ENCODE measurements around the gene UBALD2. TPM values are rescaled to one million over a fixed set of nuclear protein-coding genes. Genes with fewer than 3 reads are reported as not detected.
A peak's percentile ranks its signal among the peaks of the same experiment; 100 is the strongest.

Gene UBALD2
- total RNA-seq (2021; fragmentation: NEBNext Ultra II Directional; extraction: Animal tissue kit (Norgen Biotek cat#: 25700)) (22.6 and 25.6 TPM in 2 replicates), polyA plus RNA-seq (2011; rRNA removed) (17.8 and 26.8 TPM in 2 replicates), polyA minus RNA-seq (2011; rRNA and poly(A)+ RNA removed) (4.8 and 7.9 TPM in 2 replicates)
- 11.6 TPM for polyA plus RNA-seq (2011; cell fraction: cytosol; rRNA removed)
- 20.6 TPM for polyA plus RNA-seq (2011; cell fraction: nucleus; rRNA removed)
- polyA plus RNA-seq (2012, experiment 1 of 2): 6.2 to 22.1 TPM (median 14.0 TPM) in 4 replicates
- 27.4 TPM for polyA plus RNA-seq (2012, experiment 2 of 2)
- polyA plus RNA-seq (2013, experiment 1 of 2): 22.2 TPM
- polyA plus RNA-seq (2013, experiment 2 of 2): 20.6 TPM
- polyA minus RNA-seq (2011; cell fraction: cytosol; rRNA and poly(A)+ RNA removed): 26.6 TPM
- polyA minus RNA-seq (2011; cell fraction: nucleus; rRNA and poly(A)+ RNA removed): 13.2 TPM
- long read RNA-seq, experiment 1, transcript UBALD2-201 (3 exons, 1,593 nt): major isoform, 5 of 26 reads
- long read RNA-seq, experiment 1, partial matches to known transcripts: 0 of 26 reads
- long read RNA-seq, experiment 1, other reads (novel, unspliced or antisense): 20 of 26 reads
- long read RNA-seq, experiment 2, partial matches to known transcripts: 0 of 8 reads
- long read RNA-seq, experiment 2, other reads (novel, unspliced or antisense): 8 of 8 reads

DNA sequence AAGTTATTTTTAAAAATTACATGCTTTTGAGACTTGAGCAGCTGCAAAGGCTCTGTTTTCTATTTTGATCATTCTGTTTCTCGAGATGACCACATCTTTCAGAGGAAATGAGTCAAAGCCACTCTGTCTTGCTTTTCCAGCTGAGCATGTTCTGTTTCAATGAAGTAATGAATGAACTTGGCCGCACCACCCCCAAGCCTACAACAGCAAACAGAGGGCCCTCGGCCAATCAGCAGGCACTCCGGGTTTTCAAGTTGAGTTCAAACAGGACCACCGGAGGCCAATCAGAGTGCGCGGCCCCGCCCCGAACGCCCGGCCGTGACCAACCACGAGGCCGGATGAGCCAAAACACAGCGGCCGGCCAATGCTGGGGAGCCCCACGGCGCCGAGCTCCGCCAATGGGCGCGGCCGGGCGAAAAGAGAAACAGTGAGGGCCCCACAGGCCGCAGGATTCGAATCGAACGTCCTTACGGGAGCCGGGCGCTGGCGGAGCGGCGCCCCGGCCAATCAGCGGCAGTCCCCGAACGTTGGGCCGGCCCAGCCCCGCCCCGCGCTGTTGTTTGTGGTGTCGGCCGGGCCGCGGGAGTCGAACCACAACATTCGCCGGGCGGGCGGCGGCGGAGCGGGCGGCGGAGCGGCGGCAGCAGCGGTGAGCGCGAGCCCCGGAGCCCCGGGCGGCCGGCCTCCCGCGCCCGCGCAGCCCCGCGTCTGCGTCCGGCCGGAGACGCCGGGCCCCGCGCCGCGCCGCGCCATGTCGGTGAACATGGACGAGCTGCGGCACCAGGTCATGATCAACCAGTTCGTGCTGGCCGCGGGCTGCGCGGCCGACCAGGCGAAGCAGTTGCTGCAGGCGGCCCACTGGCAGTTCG lies at the start of gene UBALD2:
Gene UBALD2, plus strand, starts transcription at position 594 of the 869 bp plus-strand sequence. Its CDS starts 158 bp downstream, at position 752.
- Histone ChIP-seq H3K4ac (replicated peaks; ENCODE audit: insufficient read length, low read depth, low read length) (no peak within 1 kb of the TSS), H3K9me3 (ENCODE audit: insufficient read depth in 2 of 2, low read depth in 1 of 2, low read length in 1 of 2) (no peaks in the 10 kb centered on the region), H2BK15ac (ENCODE audit: low read length) (no peak within 1 kb of the TSS), H3K14ac (ENCODE audit: insufficient read length) (no peak within 1 kb of the TSS), H2BK12ac (ENCODE audit: low read depth, low read length) (no peak within 1 kb of the TSS), H3K9ac (replicated peaks in 1 of 4; ENCODE audit: extremely low read depth in 1 of 4, low read depth in 3 of 4, low read length in 3 of 4) (peak within 1 kb of the TSS; percentile 62 to 80 (median 70)), H4K91ac (replicated peaks; ENCODE audit: insufficient read length, low read length) (no peak within 1 kb of the TSS), H4K20me1 (replicated peaks in 1 of 2; ENCODE audit: control insufficient read depth in 1 of 2, insufficient read depth in 2 of 2, low read length in 2 of 2) (no peaks in the 10 kb centered on the region), H3K36me3 (ENCODE audit: control insufficient read depth in 2 of 4, insufficient read depth in 4 of 4, low read length in 3 of 4) (no peaks in the 10 kb centered on the region), H3K79me2 (ENCODE audit: control insufficient read depth in 1 of 2, insufficient read depth in 2 of 2, low read length in 2 of 2) (peaks cover 3 to 24% of the 10 kb centered on the region in 2 experiments; a peak in 3 of 4 replicates), H4K5ac (ENCODE audit: insufficient read length, low read depth, low read length) (peak within 1 kb of the TSS; percentile 71), H3K23me2 (ENCODE audit: low read depth, low read length) (no peaks in the 10 kb centered on the region), H3K23ac (ENCODE audit: insufficient read length) (no peak within 1 kb of the TSS), H4K8ac (ENCODE audit: extremely low read depth, insufficient read depth, low read length) (peak within 1 kb of the TSS; percentile 88), H2AK5ac (ENCODE audit: low read depth, low read length) (no peak within 1 kb of the TSS), H2BK120ac (replicated peaks; ENCODE audit: low read depth, low read length) (no peak within 1 kb of the TSS), H3K56ac (replicated peaks; ENCODE audit: insufficient read length, low read depth, low read length) (no peak within 1 kb of the TSS), H3K4me1 (replicated peaks in 1 of 4; ENCODE audit: control insufficient read depth in 3 of 4, insufficient read depth in 4 of 4, low read length in 3 of 4) (peaks cover 5 to 14% (median 8%) of the 10 kb centered on the region in 4 experiments), H3K79me1 (ENCODE audit: low read depth, low read length) (peaks cover 2% of the 10 kb centered on the region; the same call in 1 of the 2 replicates), H3K4me2 (ENCODE audit: insufficient read depth in 1 of 2, low read depth in 2 of 2, low read length in 2 of 2) (peak within 1 kb of the TSS; percentile 70 to 77), H2BK5ac (ENCODE audit: low read depth, low read length) (peak within 1 kb of the TSS; percentile 66; the same call in 1 of the 2 replicates), H3K27ac (ENCODE audit: low read depth, low read length) (0 out of 2 replicates have a peak within 1 kb of the TSS, but pooled peaks have one; percentile 28), H2BK20ac (ENCODE audit: low read length) (no peak within 1 kb of the TSS), H3K4me3 (ENCODE audit: extremely low read depth in 1 of 4, insufficient read depth in 2 of 4, low read depth in 3 of 4, low read length in 4 of 4) (peak within 1 kb of the TSS; percentile 66 to 82 (median 78)), H3K18ac (ENCODE audit: extremely low read depth, low read length) (no peak within 1 kb of the TSS; the same call in 1 of the 2 replicates), H3K27me3 (replicated peaks in 1 of 4; ENCODE audit: control insufficient read depth in 3 of 4, extremely low read depth in 1 of 4, insufficient read depth in 3 of 4, low read length in 3 of 4) (no peaks in the 10 kb centered on the region; a peak in 1 of 7 replicates), H2AFZ (ENCODE audit: low read length) (no peak within 1 kb of the TSS)
- no peak for FAIRE-seq
- peak; percentile 92 to 97 for DNase-seq (ENCODE audit: low read depth in 1 of 2, low spot score in 2 of 2)
- 0% methylated on average over 46 of the region's 94 CpGs; no CpG with 5 or more reads in 1 of the 2 experiments for WGBS, 2 experiments (ENCODE audit: extremely low coverage in 1 of 2, insufficient coverage in 1 of 2, insufficient read length in 1 of 2, insufficient replicate concordance in 2 of 2, low coverage in 1 of 2, low lambda C conversion rate in 2 of 2, missing lambda C conversion rate in 1 of 2)
- CTCF ChIA-PET (ENCODE audit: partially characterized antibody): interaction anchor here (0.9 to 4.4 kb wide), 3 partner anchors 13 to 141 kb away, joined by 3 to 35 read pairs (median 4); no protein-coding TSS in a partner anchor
- POLR2A ChIA-PET (ENCODE audit: partially characterized antibody): interaction anchor here (0.7 to 2.0 kb wide), 12 partner anchors 9 to 162 kb away, joined by 3 to 6 read pairs (median 4); partner anchors contain the start of gene EXOC7
- TF ChIP-seq YY1 (IDR thresholded peaks at IDR 0.05; ENCODE audit: low read depth, low read length): no peak
- TF ChIP-seq SP2 (IDR thresholded peaks at IDR 0.05; ENCODE audit: low read length): 0 out of 2 replicates have a peak, but pooled peaks have one; percentile 32
- no peak for TF ChIP-seq JUN (IDR thresholded peaks at IDR 0.05; ENCODE audit: low read depth, low read length)
- peak; percentile 98 for TF ChIP-seq SP1 (IDR thresholded peaks at IDR 0.05; ENCODE audit: low read depth, low read length)
- no peak; the same call in 1 of the 2 replicates for TF ChIP-seq POLR2AphosphoS5 (IDR thresholded peaks at IDR 0.05; ENCODE audit: low read depth, low read length)
- no peak for TF ChIP-seq EZH2 (IDR thresholded peaks at IDR 0.05; ENCODE audit: low read depth, low read length, severe bottlenecking)
- no peak for TF ChIP-seq POU5F1 (IDR thresholded peaks at IDR 0.05; ENCODE audit: low read depth, low read length)
- peak; percentile 87 for TF ChIP-seq CHD2 (IDR thresholded peaks at IDR 0.05; ENCODE audit: low read length)
- peak; percentile 32 for TF ChIP-seq ASH2L (IDR thresholded peaks at IDR 0.05; ENCODE audit: low read length)

Data from H1 (cell line).